ENCODE data around the gene OVAAL.

DNA sequence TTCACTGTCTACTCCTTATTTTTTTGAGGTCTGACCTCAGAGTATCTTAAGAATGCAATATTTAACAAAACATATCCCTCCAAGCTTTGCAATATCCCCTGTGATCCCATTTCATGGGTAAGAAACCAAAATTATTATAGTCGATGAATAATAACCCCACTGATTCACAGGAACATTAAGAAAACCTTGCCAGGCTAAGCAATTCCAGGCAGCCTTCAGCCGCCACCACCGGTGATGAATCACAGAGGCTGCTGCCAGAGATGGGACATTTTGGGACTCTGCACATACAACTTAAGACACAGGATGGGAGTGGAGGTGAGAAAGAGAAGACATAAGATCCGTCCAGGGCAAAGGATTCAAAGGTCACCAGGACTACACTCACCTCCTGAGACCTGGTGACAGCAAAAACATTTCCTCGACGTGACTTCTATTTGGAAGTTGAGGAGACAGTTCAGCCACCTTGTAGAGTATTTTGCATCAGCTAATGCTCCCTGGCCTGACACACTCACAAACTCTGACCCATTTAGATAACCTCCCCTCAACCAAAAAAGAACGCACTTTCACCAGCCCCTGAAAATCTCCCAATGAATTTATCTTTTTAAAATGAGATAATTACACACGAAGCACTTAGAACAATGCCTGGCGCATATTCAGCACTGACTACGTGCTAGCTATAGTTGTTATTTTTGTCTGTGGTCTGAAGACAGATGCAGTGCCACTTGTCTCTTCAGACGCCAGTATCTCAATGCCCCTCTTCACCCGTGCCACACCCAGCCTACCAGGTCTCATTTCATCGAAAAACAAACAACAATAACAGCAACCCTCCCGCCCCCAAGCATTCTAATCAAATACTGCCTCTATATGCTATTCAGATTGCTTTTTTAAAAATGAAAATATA lies 17.8 kb upstream of the OVAAL start:
- TF ChIP-seq CTCF (IDR thresholded peaks at IDR 0.05) (no peak), POLR2A (IDR thresholded peaks at IDR 0.05) (no peak)

Measured in right lobe of liver (tissue), 4 donors.